ENCODE data around the gene CDK14.
"Not testable (repeated sequence)": the region's sequence is repeated elsewhere in the genome, so short reads cannot be mapped to it uniquely, and the experiment has no call there.

CDK14 gene

GRCh38 chr7:90763108-90763507, 167.0 kb downstream of the CDK14 start:
- no peak for DNase-seq

GRCh38 chr7:90764848-90765570, 168.9 kb downstream of the CDK14 start:
- no peak for DNase-seq

- no peak for DNase-seq
Measured at GRCh38 chr7:90766814-90767564, 170.9 kb downstream of the CDK14 start.

GRCh38 chr7:90768301-90768700, 172.2 kb downstream of the CDK14 start:
- DNase-seq, result no peak

- no peak for DNase-seq
Measured at GRCh38 chr7:90769036-90769435, 172.9 kb downstream of the CDK14 start.

GRCh38 chr7:90769566-90769965, 173.4 kb downstream of the CDK14 start:
- not testable (repeated sequence) for DNase-seq

GRCh38 chr7:90771281-90771680, 175.2 kb downstream of the CDK14 start:
- DNase-seq, result no peak

- DNase-seq, result no peak
Measured at GRCh38 chr7:90772410-90772809, 176.3 kb downstream of the CDK14 start.

GRCh38 chr7:90773269-90773668, 177.1 kb downstream of the CDK14 start:
- DNase-seq, result no peak

GRCh38 chr7:90774706-90775105, 178.6 kb downstream of the CDK14 start:
- DNase-seq, result no peak

- DNase-seq, result no peak
Measured at GRCh38 chr7:90775383-90775965, 179.4 kb downstream of the CDK14 start.

GRCh38 chr7:90777041-90777440, 180.9 kb downstream of the CDK14 start:
- DNase-seq, result no peak

GRCh38 chr7:90777465-90777864, 181.3 kb downstream of the CDK14 start:
- DNase-seq, result no peak

GRCh38 chr7:90777886-90778285, 181.8 kb downstream of the CDK14 start:
- DNase-seq, result no peak

- no peak for DNase-seq
Measured at GRCh38 chr7:90788052-90788451, 191.9 kb downstream of the CDK14 start.

GRCh38 chr7:90789736-90790306, 193.7 kb downstream of the CDK14 start:
- DNase-seq, result no peak

GRCh38 chr7:90791596-90791995, 195.5 kb downstream of the CDK14 start:
- no peak for DNase-seq

- DNase-seq, result no peak
Measured at GRCh38 chr7:90792301-90792700, 196.2 kb downstream of the CDK14 start.

- not testable (repeated sequence) for DNase-seq
Measured at GRCh38 chr7:90794234-90794633, 198.1 kb downstream of the CDK14 start.

GRCh38 chr7:90797596-90797995, 201.5 kb downstream of the CDK14 start:
- no peak for DNase-seq

GRCh38 chr7:90804370-90804769, 208.2 kb downstream of the CDK14 start:
- DNase-seq, result no peak

- not testable (repeated sequence) for DNase-seq
Measured at GRCh38 chr7:90815552-90815951, 219.4 kb downstream of the CDK14 start.

- DNase-seq, result no peak
Measured at GRCh38 chr7:90816511-90817142, 220.5 kb downstream of the CDK14 start.

Measured in activated CD4-positive, alpha-beta T cell treated with anti-CD3 and anti-CD28 coated beads, Interleukin-2, amount 50 U/mL, for 48 hours (primary cell).